Panc1 (cell line): ENCODE measurements around the gene ATP5ME. TPM values are rescaled to one million over a fixed set of nuclear protein-coding genes. Genes with fewer than 3 reads are reported as not detected.

ENCODE experiments used
- ATAC-seq: fragments of 200-7000 bp; cut with Tn5 transposase; 2 replicates; pipeline ENCODE4 v1.9.1; 2020; ENCODE audit warnings: mild to moderate bottlenecking, moderate library complexity
- BruUV-seq: library from RNA; stranded (reverse); fragments of 400-500 nt; replicated peaks from 2 replicates; lab custom pipeline; 2021; lab: Mats Ljungman, UMichigan
- CTCF ChIA-PET: fragments of 300-600 bp; sonication (Branson Sonifier 250); formaldehyde crosslinking; loops from one replicate; lab custom pipeline; 2022; ENCODE audit warnings: antibody characterized with exemption; lab: Charles Lee
- POLR2A ChIA-PET: fragments of 300-600 bp; sonication (Branson Sonifier 250); formaldehyde crosslinking; loops from one replicate; lab custom pipeline; 2022; ENCODE audit warnings: antibody characterized with exemption; lab: Charles Lee
- DNase-seq: peaks from one replicate; pipeline ENCODE4 v3.0.0-alpha.2; 2010; ENCODE audit warnings: low read depth, low spot score
- H3K27ac ChIP-seq: 2 replicates; pipeline ENCODE4 v1.5.1; 2011; ENCODE audit warnings: mild to moderate bottlenecking, low read length, inconsistent platforms
- H3K27me3 ChIP-seq: fragments of 200-500 bp; sonication (Bioruptor generic); 2 replicates; pipeline ENCODE4 v1.6.0; 2014; ENCODE audit warnings: low read length, inconsistent platforms; ENCODE audit not compliant: control insufficient read depth, insufficient read depth
- H3K36me3 ChIP-seq: fragments of 200-500 bp; sonication (Bioruptor generic); 2 replicates; pipeline ENCODE4 v1.5.1; 2014; ENCODE audit warnings: inconsistent platforms, mild to moderate bottlenecking, low read length, moderate library complexity; ENCODE audit not compliant: control insufficient read depth, insufficient read depth
- H3K4me1 ChIP-seq: 2 replicates; pipeline ENCODE4 v1.5.1; 2011; ENCODE audit warnings: inconsistent platforms, mild to moderate bottlenecking, low read length, moderate library complexity; ENCODE audit not compliant: control insufficient read depth, insufficient read depth
- H3K4me3 ChIP-seq, 2 experiments: 2 replicates each; pipeline ENCODE4 v1.5.1; 2011 to 2012; ENCODE audit warnings: low read depth in 2 of 2, low read length in 2 of 2, mild to moderate bottlenecking in 2 of 2, inconsistent platforms in 1 of 2, moderate library complexity in 1 of 2
- H3K9me3 ChIP-seq: fragments of 200-500 bp; sonication (Bioruptor generic); 2 replicates; pipeline ENCODE4 v1.5.1; 2014; ENCODE audit warnings: low read depth, mild to moderate bottlenecking, inconsistent platforms, low read length, moderate library complexity; ENCODE audit not compliant: control insufficient read depth, insufficient read depth
- CTCF ChIP-seq: fragments of 450-650 bp; IDR thresholded peaks from 2 replicates; pipeline ENCODE4 v1.5.1; 2017; ENCODE audit warnings: mild to moderate bottlenecking
- POLR2AphosphoS5 ChIP-seq: IDR thresholded peaks from 2 replicates; pipeline ENCODE4 v1.6.1; 2012; ENCODE audit warnings: mild to moderate bottlenecking, low read depth, low read length, moderate library complexity
- REST ChIP-seq, 2 experiments: IDR thresholded peaks; 2 replicates each; pipeline ENCODE4 v1.6.1; 2011 to 2012; ENCODE audit warnings: low read depth in 2 of 2, control low read depth in 1 of 2, low read length in 1 of 2, mild to moderate bottlenecking in 1 of 2, moderate library complexity in 1 of 2; ENCODE audit not compliant: insufficient read depth in 1 of 2
- SIN3A ChIP-seq: IDR thresholded peaks from 2 replicates; pipeline ENCODE4 v1.6.1; 2012; ENCODE audit warnings: low read depth, mild to moderate bottlenecking, low read length, moderate library complexity, borderline replicate concordance; ENCODE audit not compliant: insufficient read depth
- TCF7L2 ChIP-seq: IDR thresholded peaks from 2 replicates; pipeline ENCODE4 v1.6.1; 2011; ENCODE audit warnings: mild to moderate bottlenecking, low read depth, low read length, inconsistent platforms
- in situ Hi-C: cut with HindIII; loops from 2 replicates; pipeline ENCODE4 v1.10.0; 2016; ENCODE audit warnings: low sequenced_read_pairs, low pct_unique_long_range_greater_than_20kb
- intact Hi-C: fragments of 100-400 bp; cut with micrococcal nuclease; formaldehyde crosslinking; loops from one replicate; pipeline ENCODE4 v1.10.0; 2022; ENCODE audit not compliant: unreplicated experiment
- total RNA-seq: library from RNA; stranded (reverse); gene quantifications from one replicate; pipeline ENCODE4 v1.2.1, GENCODE V29; 2021; ENCODE audit not compliant: unreplicated experiment

Gene ATP5ME
- total RNA-seq, 1 experiment from 2014 or later = 257 TPM

GRCh38 chr4:692771-693554 lies 18.9 kb upstream of the ATP5ME start:
- TF ChIP-seq SIN3A (no peak), POLR2AphosphoS5 (no peak), REST (IDR thresholded peaks at IDR 0.05; ENCODE audit: insufficient read depth in 1 of 2, low read depth in 2 of 2, low read length in 1 of 2) (no peak), CTCF (no peak), TCF7L2 (no peak)
- no peak for ATAC-seq
- Histone ChIP-seq H3K27ac (no peak overlapping the region), H3K4me3 (no peak overlapping the region), H3K27me3 (no peaks in the 10 kb centered on the region), H3K36me3 (no peaks in the 10 kb centered on the region), H3K4me1 (peaks cover 3% of the 10 kb centered on the region; the same call in 1 of the 2 replicates), H3K9me3 (no peaks in the 10 kb centered on the region)
- no TSS peak for BruUV-seq
- ChIA-PET POLR2A (no interaction called here), CTCF (no interaction called here)
- intact Hi-C loops = no loop called here
- no peak for DNase-seq
- in situ Hi-C loops = no loop called here

- peaks cover 15% of the 10 kb centered on the region for H3K4me1 ChIP-seq
- CTCF ChIA-PET = no interaction called here
- no peaks in the 10 kb centered on the region for H3K9me3 ChIP-seq
- TF ChIP-seq POLR2AphosphoS5 = no peak
- no peak for TF ChIP-seq CTCF
- TF ChIP-seq TCF7L2 = no peak
- no peak for TF ChIP-seq SIN3A
- TF ChIP-seq REST (IDR thresholded peaks at IDR 0.05; ENCODE audit: insufficient read depth in 1 of 2, low read depth in 2 of 2, low read length in 1 of 2) = no peak
- DNase-seq = no peak
- no peaks in the 10 kb centered on the region for H3K36me3 ChIP-seq
- no peak overlapping the region for H3K4me3 ChIP-seq
- ATAC-seq = no peak
- H3K27me3 ChIP-seq = no peaks in the 10 kb centered on the region
- BruUV-seq = no TSS peak
- intact Hi-C loops (no loop called here), in situ Hi-C loops (no loop called here)
- POLR2A ChIA-PET = no interaction called here
- no peak overlapping the region for H3K27ac ChIP-seq
These were observed 15.6 kb upstream of the ATP5ME start for GRCh38 chr4:689723-690122.
